Cardiac fibroblast (primary cell): ENCODE measurements around the gene USP49.
A peak's percentile ranks its signal among the peaks of the same experiment; 100 is the strongest.
"Not testable (repeated sequence)": the region's sequence is repeated elsewhere in the genome, so short reads cannot be mapped to it uniquely, and the experiment has no call there.

Experiments
- DNase-seq, 2 donors: peaks; one replicate each; pipeline versions ENCODE4 v3.0.0 to v3.0.0-alpha.2; 2010; ENCODE audit warnings: low read depth in 2 of 2
- H3K4me3 ChIP-seq, 2 donors: replicated peaks in 1 of 2; 1 replicate in 1 of 2; 2 replicates in 1 of 2; pipeline ENCODE4 v1.5.1; 2011; ENCODE audit warnings: low read depth in 2 of 2, low read length in 2 of 2, mild to moderate bottlenecking in 2 of 2, moderate library complexity in 1 of 2
- CTCF ChIP-seq: IDR thresholded peaks from one replicate; pipeline ENCODE4 v1.5.1; 2011; ENCODE audit warnings: low read depth, mild to moderate bottlenecking, low read length, inconsistent platforms

The USP49 gene

DNA sequence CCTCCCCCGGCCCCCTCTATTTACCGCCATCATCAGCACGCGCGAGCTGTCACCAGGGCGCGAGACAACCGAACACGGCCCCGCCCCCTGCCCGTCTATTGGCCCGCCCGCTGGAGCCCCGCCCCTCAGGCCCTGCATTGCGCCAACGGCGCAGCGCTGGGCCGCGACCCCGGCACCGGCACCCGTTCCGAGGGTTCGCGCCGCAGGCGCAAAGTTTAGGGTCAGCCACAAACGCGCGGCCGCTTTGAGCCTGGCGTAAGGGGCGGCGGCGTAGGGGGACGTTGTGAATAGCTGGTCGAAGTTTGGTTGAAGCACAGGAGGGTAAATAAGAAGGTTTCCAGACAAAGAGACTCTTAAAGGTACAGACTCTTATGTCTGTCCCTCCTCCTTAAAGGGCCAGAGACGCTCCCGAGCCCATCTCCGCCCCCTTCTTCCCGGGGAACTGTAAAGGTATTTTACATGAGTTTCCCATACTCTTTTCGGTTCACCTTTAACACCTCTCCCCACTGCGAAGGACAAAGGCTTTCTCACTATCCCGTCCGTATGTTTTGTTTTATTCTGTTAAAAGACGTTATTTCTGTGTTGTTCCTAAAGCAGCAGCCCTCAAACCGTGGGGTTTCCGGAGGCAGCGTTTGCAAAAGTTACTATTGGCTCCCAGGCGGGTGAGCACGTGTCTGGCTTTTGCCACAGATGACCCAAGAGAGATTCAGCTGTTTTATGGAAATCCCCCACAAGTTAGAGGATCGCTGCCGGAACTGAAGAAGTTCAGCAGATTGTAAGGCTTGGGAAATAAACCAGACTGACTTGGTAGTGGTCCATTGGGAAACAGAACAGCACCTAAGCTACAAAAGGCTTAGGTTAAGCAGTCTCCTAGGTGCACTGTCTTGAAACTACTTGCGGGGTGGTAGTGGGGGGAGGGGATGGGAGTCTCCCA, at the start of gene USP49:
Gene USP49 (minus strand): TSS at position 76 of the 934 bp plus-strand sequence. CDS start 88,392 bp downstream, outside the sequence.
- DNase-seq = peak; percentile 85 to 88
- peak within 1 kb of the TSS; percentile 66 to 86 for H3K4me3 ChIP-seq
- no peak for TF ChIP-seq CTCF

GRCh38 chr6:41943456-41943855, 48.3 kb upstream of the USP49 start:
- no peak overlapping the region for H3K4me3 ChIP-seq
- DNase-seq = no peak
- TF ChIP-seq CTCF = no peak

DNA sequence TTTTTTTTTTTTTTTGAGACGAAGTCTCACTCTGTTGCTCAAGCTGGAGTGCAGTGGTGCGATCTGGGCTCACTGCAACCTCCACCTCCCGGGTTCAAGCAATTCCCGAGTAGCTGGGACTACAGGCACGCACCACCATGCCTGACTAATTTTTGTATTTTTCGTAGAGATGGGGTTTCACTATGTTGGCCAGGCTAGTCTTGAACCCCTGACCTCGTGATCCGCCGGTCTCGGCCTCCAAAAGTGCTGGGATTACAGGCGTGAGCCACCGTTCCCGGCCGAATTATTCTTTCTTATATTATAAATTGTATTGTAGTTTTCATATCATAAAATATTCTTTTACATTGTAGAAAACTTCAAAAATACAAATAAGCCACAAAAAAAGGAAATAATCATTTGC, 47.7 kb upstream of the USP49 start:
- DNase-seq, H3K4me3 ChIP-seq: not testable (repeated sequence)

DNA sequence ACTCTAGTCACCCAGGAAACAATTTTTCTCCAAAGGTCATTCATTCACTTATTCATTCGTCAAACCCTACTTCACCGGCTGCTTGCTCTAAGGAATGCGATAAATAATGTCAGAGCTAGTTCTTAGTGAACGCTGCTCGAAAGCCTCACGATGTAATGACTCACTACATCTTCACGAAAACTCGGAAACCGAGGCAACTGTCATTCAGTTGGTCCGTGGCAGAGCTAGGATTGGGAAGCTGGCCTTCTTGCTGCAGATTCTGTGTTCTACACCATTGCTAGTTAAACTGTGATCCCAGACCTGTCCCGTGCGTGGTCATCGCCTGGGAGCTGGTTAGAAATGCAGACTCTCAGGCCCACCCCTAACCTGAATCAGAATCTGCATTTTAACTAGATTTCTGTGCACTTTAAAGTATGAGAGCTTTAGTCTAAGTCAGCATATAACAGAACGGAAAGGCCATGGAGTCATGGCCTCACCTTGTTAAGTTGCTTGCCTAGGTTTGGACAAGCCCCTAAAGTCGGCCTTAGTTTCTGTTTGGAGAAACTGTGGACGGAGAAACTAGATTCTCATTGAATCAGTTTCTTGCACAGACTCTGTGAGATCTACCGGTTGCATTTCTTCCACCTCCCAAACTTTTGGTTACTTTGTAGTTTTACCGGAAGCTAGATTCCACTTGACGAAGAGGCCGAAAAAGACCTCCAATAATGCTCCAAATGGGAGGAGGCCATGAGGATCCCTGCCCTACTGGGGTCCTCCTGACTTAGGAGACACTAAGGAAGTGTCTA, 47.1 kb upstream of the USP49 start:
- H3K4me3 ChIP-seq = peak overlapping the region; percentile 30 to 97
- no peak for TF ChIP-seq CTCF
- peak in 1 of 2 donors; percentile 88 for DNase-seq

DNA sequence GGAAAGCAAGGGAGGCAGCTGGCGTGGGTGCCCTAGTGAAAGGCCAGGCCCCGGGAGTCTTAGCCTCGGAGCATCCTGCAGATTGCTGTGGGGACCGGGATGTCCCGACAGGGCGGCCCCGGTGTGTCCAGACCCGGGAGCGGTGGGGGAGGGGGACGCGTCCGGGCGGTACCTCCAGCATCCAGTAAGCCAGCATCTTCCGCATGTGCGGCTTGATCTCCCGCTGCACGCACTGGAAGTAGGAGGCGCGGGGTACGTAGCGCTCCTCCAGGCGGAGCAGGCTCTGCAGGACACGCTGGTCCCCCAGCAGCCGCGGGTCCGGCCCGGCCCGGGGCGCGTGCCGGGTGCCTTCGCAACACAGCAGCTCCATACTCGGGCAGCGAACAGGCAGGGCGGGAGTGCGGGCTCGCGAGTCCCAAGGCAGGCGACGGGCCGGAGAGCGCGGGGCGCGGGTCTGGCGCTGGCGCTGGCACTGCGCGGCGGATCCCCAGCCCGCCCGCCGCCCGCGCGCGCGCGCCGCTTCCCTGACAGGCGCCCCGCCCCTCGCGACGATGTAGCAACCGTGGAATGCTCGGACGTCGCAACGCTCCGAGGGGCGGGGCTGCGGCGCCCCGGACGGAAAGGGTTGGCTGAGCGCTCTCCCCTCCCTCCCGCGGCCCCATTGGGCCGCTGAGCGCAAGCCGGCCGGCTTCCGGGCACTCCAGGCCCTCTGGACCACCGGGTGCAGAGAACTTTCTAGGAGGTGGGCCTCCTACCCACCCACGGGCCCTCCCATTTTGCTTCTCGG, 46.3 kb upstream of the USP49 start, which contains the start of gene CCND3:
Gene CCND3 (minus strand): TSS at position 529 of the 787 bp plus-strand sequence. CDS start 159 bp downstream, at position 370.
- H3K4me3 ChIP-seq = peak within 1 kb of the TSS; percentile 97 to 98
- peak; percentile 90 to 93 for DNase-seq
- TF ChIP-seq CTCF = no peak

DNA sequence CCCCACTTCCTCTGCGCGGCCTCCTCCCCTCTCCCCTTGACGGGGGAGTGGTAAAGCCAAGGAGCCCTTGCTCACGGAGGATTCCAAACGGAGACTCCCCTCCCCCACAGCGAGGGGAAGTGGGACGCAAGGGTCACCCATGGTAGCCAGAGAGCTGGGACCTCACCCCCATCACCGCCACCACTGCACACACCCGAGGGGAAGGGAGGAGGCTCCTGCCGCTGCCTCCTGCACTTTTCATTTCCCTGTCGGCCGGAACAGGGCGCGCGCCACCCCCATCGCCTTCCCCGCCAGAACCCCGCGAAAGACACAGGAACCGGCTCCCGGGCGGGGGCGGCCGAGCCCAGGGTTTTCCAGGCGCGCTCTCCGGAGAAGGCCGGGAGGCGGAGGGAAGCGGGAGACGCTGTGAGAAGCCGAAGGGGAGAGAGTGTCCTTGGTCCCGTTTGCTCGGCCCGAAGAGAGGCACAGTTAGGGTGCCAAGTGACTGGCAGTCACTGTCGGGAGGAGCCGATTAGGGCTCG, 45.6 kb upstream of the USP49 start:
- peak overlapping the region; percentile 97 to 98 for H3K4me3 ChIP-seq
- TF ChIP-seq CTCF = no peak
- peak; percentile 37 to 45 for DNase-seq
